MCF 10A (cell line): ENCODE data around the gene PFKFB2. TPM values are rescaled to one million over a fixed set of nuclear protein-coding genes. Genes with fewer than 3 reads are reported as not detected.

Experiments used
- BruUV-seq: library from RNA; stranded (reverse); fragments of 400-500 nt; replicated peaks from 2 replicates; lab custom pipeline; 2021; lab: Mats Ljungman, UMichigan
- CTCF ChIA-PET: fragments of 300-600 bp; sonication (Branson Sonifier 250); formaldehyde crosslinking; extraction: SDS; loops from one replicate; lab custom pipeline; 2021; ENCODE audit warnings: antibody characterized with exemption, inconsistent platforms; lab: Yijun Ruan, JAX
- POLR2A ChIA-PET: fragments of 300-600, 350-650 bp; sonication (Branson Sonifier 250); formaldehyde crosslinking; extraction: SDS; loops from one replicate; lab custom pipeline; 2020; ENCODE audit warnings: antibody characterized with exemption, inconsistent platforms; lab: Yijun Ruan, JAX
- DNase-seq: peaks from one replicate; pipeline ENCODE4 v3.0.0-alpha.2; 2018; ENCODE audit not compliant: unreplicated experiment
- H3K27ac Mint-ChIP-seq: one replicate; pipeline ENCODE4 v1.8.0; 2022; ENCODE audit warnings: mild to moderate bottlenecking, low read depth, mixed read lengths; ENCODE audit not compliant: unreplicated experiment
- H3K27me3 Mint-ChIP-seq: one replicate; pipeline ENCODE4 v1.8.0; 2022; ENCODE audit warnings: mixed read lengths; ENCODE audit not compliant: insufficient read depth, unreplicated experiment
- H3K36me3 Mint-ChIP-seq: one replicate; pipeline ENCODE4 v1.8.0; 2022; ENCODE audit warnings: mild to moderate bottlenecking, moderate library complexity, mixed read lengths; ENCODE audit not compliant: insufficient read depth, unreplicated experiment
- H3K4me1 Mint-ChIP-seq: one replicate; pipeline ENCODE4 v1.8.0; 2022; ENCODE audit warnings: mixed read lengths; ENCODE audit not compliant: insufficient read depth, unreplicated experiment
- H3K4me3 Mint-ChIP-seq: one replicate; pipeline ENCODE4 v1.8.0; 2022; ENCODE audit warnings: mild to moderate bottlenecking, moderate library complexity, mixed read lengths; ENCODE audit not compliant: unreplicated experiment
- H3K9me3 Mint-ChIP-seq: one replicate; pipeline ENCODE4 v1.8.0; 2022; ENCODE audit warnings: mixed read lengths; ENCODE audit not compliant: unreplicated experiment
- intact Hi-C: fragments of 100-400 bp; cut with micrococcal nuclease; formaldehyde crosslinking; loops from 2 replicates; pipeline ENCODE4 v1.14.1; 2022
- total RNA-seq: library from RNA; stranded (reverse); gene quantifications from 2 replicates; pipeline ENCODE4 v1.2.3, GENCODE V29; 2022
- TF ChIP-seq, protein P1 (sequence below): fragments of 200-600 bp; IDR thresholded peaks from one replicate; pipeline ENCODE4 v1.8.0; 2022; ENCODE audit warnings: antibody characterized with exemption, mild to moderate bottlenecking; ENCODE audit not compliant: unreplicated experiment

PFKFB2 gene
- total RNA-seq, 1 experiment from 2014 or later: 21.1 TPM

DNA sequence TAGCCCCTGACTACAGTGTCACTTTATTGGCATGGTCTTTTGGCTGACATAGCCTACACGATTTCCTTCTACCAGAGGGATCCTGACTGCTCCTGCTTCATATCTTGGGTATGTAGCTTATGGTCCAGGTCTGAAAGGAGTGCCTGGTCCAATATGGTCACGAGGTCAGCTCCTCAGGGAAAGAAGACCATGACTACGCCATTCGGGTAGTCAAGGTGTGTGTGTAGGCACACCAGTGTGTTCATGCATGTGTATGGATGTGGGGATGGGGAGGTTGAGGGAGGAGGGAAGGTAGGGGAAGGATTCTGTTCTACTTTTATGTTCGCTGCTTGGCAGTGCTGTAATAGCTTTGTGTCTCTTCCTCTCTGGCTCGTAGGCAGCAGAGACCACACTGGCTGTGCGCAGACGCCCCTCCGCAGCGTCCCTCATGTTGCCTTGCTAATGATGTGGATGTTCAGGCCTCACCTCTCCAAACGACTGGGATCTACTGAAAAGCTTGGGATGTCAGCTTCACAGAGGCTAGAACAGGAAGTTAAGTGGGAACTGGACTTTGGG lies 25.6 kb downstream of the PFKFB2 start:
- Mint-ChIP-seq H3K4me1 (peaks cover 21% of the 10 kb centered on the region), H3K9me3 (no peaks in the 10 kb centered on the region), H3K27ac (no peak overlapping the region), H3K4me3 (no peak overlapping the region), H3K36me3 (no peaks in the 10 kb centered on the region), H3K27me3 (peaks cover 17% of the 10 kb centered on the region)
- TF ChIP-seq, protein P1, sequence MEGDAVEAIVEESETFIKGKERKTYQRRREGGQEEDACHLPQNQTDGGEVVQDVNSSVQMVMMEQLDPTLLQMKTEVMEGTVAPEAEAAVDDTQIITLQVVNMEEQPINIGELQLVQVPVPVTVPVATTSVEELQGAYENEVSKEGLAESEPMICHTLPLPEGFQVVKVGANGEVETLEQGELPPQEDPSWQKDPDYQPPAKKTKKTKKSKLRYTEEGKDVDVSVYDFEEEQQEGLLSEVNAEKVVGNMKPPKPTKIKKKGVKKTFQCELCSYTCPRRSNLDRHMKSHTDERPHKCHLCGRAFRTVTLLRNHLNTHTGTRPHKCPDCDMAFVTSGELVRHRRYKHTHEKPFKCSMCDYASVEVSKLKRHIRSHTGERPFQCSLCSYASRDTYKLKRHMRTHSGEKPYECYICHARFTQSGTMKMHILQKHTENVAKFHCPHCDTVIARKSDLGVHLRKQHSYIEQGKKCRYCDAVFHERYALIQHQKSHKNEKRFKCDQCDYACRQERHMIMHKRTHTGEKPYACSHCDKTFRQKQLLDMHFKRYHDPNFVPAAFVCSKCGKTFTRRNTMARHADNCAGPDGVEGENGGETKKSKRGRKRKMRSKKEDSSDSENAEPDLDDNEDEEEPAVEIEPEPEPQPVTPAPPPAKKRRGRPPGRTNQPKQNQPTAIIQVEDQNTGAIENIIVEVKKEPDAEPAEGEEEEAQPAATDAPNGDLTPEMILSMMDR: no peak
- ChIA-PET CTCF (interaction anchor here (0.6 to 12.6 kb wide), 34 partner anchors 8 to 992 kb away, joined by 3 to 221 read pairs (median 4); partner anchors contain the start of genes C1orf116, CR1 and PFKFB2), POLR2A (interaction anchor here (0.7 to 4.3 kb wide), 9 partner anchors 26 to 327 kb away, joined by 3 to 23 read pairs (median 3); partner anchors contain the start of genes PFKFB2 and YOD1)
- no TSS peak for BruUV-seq
- intact Hi-C loops: loop anchor here (1.0 to 10.0 kb wide), 6 partner anchors 73 to 604 kb away; partner anchors contain the start of genes DYRK3 and IKBKE
- DNase-seq: no peak

- Mint-ChIP-seq H3K27me3 (peaks cover 21% of the 10 kb centered on the region), H3K27ac (no peak overlapping the region), H3K9me3 (no peaks in the 10 kb centered on the region), H3K4me1 (peaks cover 12% of the 10 kb centered on the region), H3K4me3 (no peak overlapping the region), H3K36me3 (no peaks in the 10 kb centered on the region)
- no peak for DNase-seq
- ChIA-PET CTCF (interaction anchor here (0.5 to 12.6 kb wide), 17 partner anchors 10 to 1840 kb away, joined by 3 to 221 read pairs (median 4); partner anchors contain the start of genes PFKFB2 and YOD1), POLR2A (interaction anchor here (0.6 to 4.3 kb wide), 15 partner anchors 11 to 418 kb away, joined by 3 to 23 read pairs (median 3); partner anchors contain the start of genes C1orf116, PFKFB2 and YOD1)
- TF ChIP-seq, protein P1: no peak
- intact Hi-C loops: loop anchor here (2.0 to 10.0 kb wide), 6 partner anchors 185 to 605 kb away; partner anchors contain the start of genes CD55, DYRK3 and IKBKE
- BruUV-seq: no TSS peak
These were observed 26.7 kb downstream of the PFKFB2 start for GRCh38 chr1:207079706-207080241.

- Mint-ChIP-seq H3K27ac (no peak overlapping the region), H3K36me3 (no peaks in the 10 kb centered on the region), H3K9me3 (no peaks in the 10 kb centered on the region), H3K27me3 (peaks cover 21% of the 10 kb centered on the region), H3K4me3 (no peak overlapping the region), H3K4me1 (peaks cover 12% of the 10 kb centered on the region)
- CTCF ChIA-PET: interaction anchor here (0.6 to 12.6 kb wide), 10 partner anchors 14 to 420 kb away, joined by 3 to 221 read pairs (median 6); no protein-coding TSS in a partner anchor
- no peak for DNase-seq
- no TSS peak for BruUV-seq
- intact Hi-C loops: loop anchor here (2.0 to 10.0 kb wide), 3 partner anchors 184 to 594 kb away; partner anchors contain the start of gene CD55
- TF ChIP-seq, protein P1: no peak
- POLR2A ChIA-PET: interaction anchor here (1.1 to 4.3 kb wide), 4 partner anchors 28 to 324 kb away, joined by 3 to 23 read pairs (median 14); partner anchors contain the start of genes C1orf116, PFKFB2 and YOD1
These were observed 28.0 kb downstream of the PFKFB2 start for GRCh38 chr1:207081088-207081487.

GRCh38 chr1:207081806-207082205 lies 28.7 kb downstream of the PFKFB2 start:
- H3K27me3 Mint-ChIP-seq: peaks cover 21% of the 10 kb centered on the region
- ChIA-PET POLR2A (interaction anchor here (1.1 to 4.3 kb wide), 2 partner anchors 31 to 323 kb away, joined by 3 to 23 read pairs; partner anchors contain the start of gene YOD1), CTCF (interaction anchor here (0.7 to 12.6 kb wide), 8 partner anchors 14 to 419 kb away, joined by 3 to 221 read pairs (median 12); partner anchors contain the start of gene YOD1)
- no peak overlapping the region for H3K4me3 Mint-ChIP-seq
- no peaks in the 10 kb centered on the region for H3K36me3 Mint-ChIP-seq
- H3K4me1 Mint-ChIP-seq: peaks cover 8% of the 10 kb centered on the region
- DNase-seq: no peak
- H3K9me3 Mint-ChIP-seq: no peaks in the 10 kb centered on the region
- intact Hi-C loops: loop anchor here (2.0 to 10.0 kb wide), 3 partner anchors 183 to 593 kb away; partner anchors contain the start of gene CD55
- no peak overlapping the region for H3K27ac Mint-ChIP-seq
- no TSS peak for BruUV-seq
- TF ChIP-seq, protein P1: no peak
